G401 (cell line): ENCODE measurements around the gene PPOX. TPM values are rescaled to one million over a fixed set of nuclear protein-coding genes. Genes with fewer than 3 reads are reported as not detected.
A peak's percentile ranks its signal among the peaks of the same experiment; 100 is the strongest.

Source experiments
- DNase-seq: peaks from one replicate; pipeline ENCODE4 v3.0.0-alpha.2; 2015; ENCODE audit warnings: low spot score
- in situ Hi-C: cut with HindIII; loops from 2 replicates; pipeline ENCODE4 v1.10.0; 2016; ENCODE audit warnings: low sequenced_read_pairs, mixed read lengths
- total RNA-seq: library from RNA; depleted of rRNA; stranded (reverse); fragments of >200 nt; shearing (Covaris generic); gene quantifications from 2 replicates; pipeline ENCODE4 v1.2.3, GENCODE V29; 2014

PPOX gene
- total RNA-seq, 1 experiment from 2014 or later, result 27.2 TPM

- in situ Hi-C loops, result no loop called here
- peak; percentile 77 for DNase-seq
Measured at GRCh38 chr1:161192476-161193465, 26.5 kb downstream of the PPOX start.

- in situ Hi-C loops, result no loop called here
- no peak for DNase-seq
Measured at GRCh38 chr1:161193561-161194235, 27.5 kb downstream of the PPOX start.

GRCh38 chr1:161195171-161195570 lies 28.9 kb downstream of the PPOX start:
- no peak for DNase-seq
- in situ Hi-C loops, result no loop called here

- DNase-seq, result no peak
- in situ Hi-C loops, result no loop called here
Measured at GRCh38 chr1:161196111-161196510, 29.9 kb downstream of the PPOX start.

GRCh38 chr1:161196521-161197451 lies 30.6 kb downstream of the PPOX start:
- DNase-seq, result no peak
- in situ Hi-C loops, result no loop called here

GRCh38 chr1:161197560-161198193 lies 31.5 kb downstream of the PPOX start:
- in situ Hi-C loops, result no loop called here
- DNase-seq, result no peak

- DNase-seq, result no peak
- in situ Hi-C loops, result no loop called here
Measured at GRCh38 chr1:161198194-161198896, 32.1 kb downstream of the PPOX start.

- DNase-seq, result no peak
- in situ Hi-C loops, result no loop called here
Measured at GRCh38 chr1:161198897-161199431, 32.7 kb downstream of the PPOX start, which contains the start of gene ADAMTS4. Gene ADAMTS4 (minus strand): TSS chr1:161199054. CDS start chr1:161198627, 427 bp downstream.

GRCh38 chr1:161199506-161200139 lies 33.4 kb downstream of the PPOX start:
- no peak for DNase-seq
- in situ Hi-C loops, result loop anchor here (25.0 kb wide), 1 partner anchor 188 kb away; no protein-coding TSS in a partner anchor

- in situ Hi-C loops, result loop anchor here (25.0 kb wide), 1 partner anchor 187 kb away; no protein-coding TSS in a partner anchor
Measured at GRCh38 chr1:161200421-161200991, 34.3 kb downstream of the PPOX start.

GRCh38 chr1:161200992-161201835 lies 35.0 kb downstream of the PPOX start:
- in situ Hi-C loops, result loop anchor here (25.0 kb wide), 1 partner anchor 186 kb away; no protein-coding TSS in a partner anchor

More at GRCh38 chr1:161200421-161200991, 34.3 kb downstream of the PPOX start:
- DNase-seq, result no peak

GRCh38 chr1:161201836-161202712 lies 35.8 kb downstream of the PPOX start, which contains the start of gene NDUFS2:
Gene NDUFS2 (plus strand): TSS chr1:161202367. CDS start chr1:161202386, 19 bp downstream.
- in situ Hi-C loops, result loop anchor here (25.0 kb wide), 1 partner anchor 185 kb away; no protein-coding TSS in a partner anchor
- DNase-seq, result peak; percentile 99

More at GRCh38 chr1:161200992-161201835, 35.0 kb downstream of the PPOX start:
- no peak for DNase-seq

GRCh38 chr1:161206411-161207140 lies 40.4 kb downstream of the PPOX start:
- no peak for DNase-seq
- in situ Hi-C loops, result loop anchor here (25.0 kb wide), 1 partner anchor 181 kb away; no protein-coding TSS in a partner anchor

- in situ Hi-C loops, result loop anchor here (25.0 kb wide), 1 partner anchor 180 kb away; no protein-coding TSS in a partner anchor
- no peak for DNase-seq
Measured at GRCh38 chr1:161207173-161207572, 40.9 kb downstream of the PPOX start.
